Renal cortical epithelial cell (primary cell): Measurements from ENCODE around the gene OR51A7. TPM values are rescaled to one million over a fixed set of nuclear protein-coding genes. Genes with fewer than 3 reads are reported as not detected.
"Not testable (repeated sequence)": the region's sequence is repeated elsewhere in the genome, so short reads cannot be mapped to it uniquely, and the experiment has no call there.

ENCODE experiments used
- DNase-seq: peaks from one replicate; pipeline ENCODE4 v3.0.0-alpha.2; 2011; ENCODE audit warnings: low read depth
- total RNA-seq: library from RNA; depleted of rRNA; stranded (reverse); fragments of >200 nt; gene quantifications from 2 replicates; pipeline ENCODE4 v1.2.3, GENCODE V29; 2014

OR51A7 gene
- total RNA-seq, 1 donor from 2014 or later: not detected

- DNase-seq: not testable (repeated sequence)
Observed at GRCh38 chr11:4955613-4956012, 52.0 kb downstream of the OR51A7 start, which contains the start of gene OR51A2. OR51A2 (minus strand) TSS chr11:4955713; CDS start chr11:4955713, 0 bp downstream.

- no peak for DNase-seq
Observed at GRCh38 chr11:4957396-4957795, 53.8 kb downstream of the OR51A7 start.

Other genes starting within 250 kb of the OR51A7 start
- gene OR51E2, start 205.9 kb upstream of the OR51A7 start, total RNA-seq: not detected in 2 replicates
- gene MMP26, start 199.0 kb upstream of the OR51A7 start, total RNA-seq: not detected in 2 replicates
- not detected in 2 replicates for gene OR51F1, start 133.8 kb upstream of the OR51A7 start, total RNA-seq
- not detected in 2 replicates for gene OR52R1, start 99.4 kb upstream of the OR51A7 start, total RNA-seq
- gene OR51F2, start 82.5 kb upstream of the OR51A7 start, total RNA-seq: not detected in 2 replicates
- gene OR51S1, start 54.6 kb upstream of the OR51A7 start, total RNA-seq: not detected in 2 replicates
- not detected in 2 replicates for gene OR51T1, start 21.9 kb upstream of the OR51A7 start, total RNA-seq
- not detected in 2 replicates for gene OR51G2, start 15.6 kb downstream of the OR51A7 start, total RNA-seq
- not detected in 2 replicates for gene OR51G1, start 20.6 kb downstream of the OR51A7 start, total RNA-seq
- gene OR51A4, start 43.8 kb downstream of the OR51A7 start, total RNA-seq: not detected in 2 replicates
- not detected in 2 replicates for gene OR51A2, start 51.9 kb downstream of the OR51A7 start, total RNA-seq
- not detected in 2 replicates for gene OR51L1, start 91.1 kb downstream of the OR51A7 start, total RNA-seq
- not detected in 2 replicates for gene OR52J3, start 142.7 kb downstream of the OR51A7 start, total RNA-seq
- gene OR52E2, start 155.8 kb downstream of the OR51A7 start, total RNA-seq: not detected in 2 replicates
- not detected in 2 replicates for gene OR52E1, start 165.8 kb downstream of the OR51A7 start, total RNA-seq
- not detected in 2 replicates for gene OR52A5, start 234.6 kb downstream of the OR51A7 start, total RNA-seq